GM18507 (cell line): ENCODE results near the gene FOXC1.
A peak's percentile ranks its signal among the peaks of the same experiment; 100 is the strongest.

Source experiments
- DNase-seq: peaks from one replicate; pipeline ENCODE4 v3.0.0; 2011; ENCODE audit warnings: low read depth; ENCODE audit not compliant: insufficient read length; ENCODE audit errors: extremely low spot score
- FAIRE-seq: peaks from 2 replicates; lab custom pipeline; 2011; peaks lifted over from hg19 to GRCh38; lab: Jason Lieb, UNC

FOXC1 gene

DNA sequence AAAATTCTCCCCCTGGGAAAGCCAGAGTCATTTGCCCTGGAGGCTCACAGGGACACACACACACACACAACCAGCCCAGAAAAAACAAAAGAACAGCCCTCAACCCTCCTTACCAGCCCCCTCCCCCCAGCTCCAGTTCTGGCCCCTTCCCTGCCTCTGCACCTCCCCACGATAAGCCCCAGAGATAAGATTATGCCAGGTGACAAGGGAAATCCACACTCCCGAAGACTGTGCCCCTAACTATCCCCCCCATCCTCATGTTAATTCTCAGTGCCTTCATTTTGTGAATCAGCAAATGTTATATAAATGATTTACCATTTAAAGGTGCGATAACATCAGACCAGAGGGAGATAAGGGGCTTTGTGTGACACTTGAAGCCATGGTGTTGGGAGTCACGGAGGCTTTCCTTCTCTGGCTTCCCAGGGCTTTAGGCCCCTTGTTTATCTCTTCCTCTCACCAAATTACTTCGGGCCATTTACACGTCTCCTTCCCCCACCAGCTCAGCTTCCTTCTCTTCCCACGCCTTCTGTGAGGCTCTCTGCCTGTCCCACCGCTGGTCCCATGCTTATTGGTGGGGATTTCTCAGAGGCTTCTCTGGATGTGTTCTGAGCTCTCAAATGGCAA lies 12.5 kb upstream of the FOXC1 start:
- FAIRE-seq (no peak), DNase-seq (no peak)

DNA sequence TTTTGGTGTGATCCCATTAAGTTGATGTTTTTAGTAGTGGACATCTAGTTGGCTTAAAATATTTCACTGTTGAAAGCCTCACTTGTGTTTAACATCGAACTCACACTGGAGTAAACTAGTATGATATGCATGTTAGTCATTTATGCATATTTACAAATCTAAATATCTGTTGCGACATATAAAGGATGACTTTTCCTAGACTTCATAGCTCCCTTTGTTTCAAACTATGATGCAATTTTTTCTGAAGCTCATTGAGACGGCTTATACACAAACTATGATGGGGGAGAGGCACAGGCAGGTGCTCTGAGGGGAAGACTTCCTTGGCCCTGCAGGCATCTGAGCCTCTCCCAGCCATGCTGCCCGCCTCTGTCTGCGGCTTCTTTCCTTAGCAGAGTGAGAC lies 11.8 kb upstream of the FOXC1 start:
- FAIRE-seq, result no peak
- DNase-seq, result no peak

DNA sequence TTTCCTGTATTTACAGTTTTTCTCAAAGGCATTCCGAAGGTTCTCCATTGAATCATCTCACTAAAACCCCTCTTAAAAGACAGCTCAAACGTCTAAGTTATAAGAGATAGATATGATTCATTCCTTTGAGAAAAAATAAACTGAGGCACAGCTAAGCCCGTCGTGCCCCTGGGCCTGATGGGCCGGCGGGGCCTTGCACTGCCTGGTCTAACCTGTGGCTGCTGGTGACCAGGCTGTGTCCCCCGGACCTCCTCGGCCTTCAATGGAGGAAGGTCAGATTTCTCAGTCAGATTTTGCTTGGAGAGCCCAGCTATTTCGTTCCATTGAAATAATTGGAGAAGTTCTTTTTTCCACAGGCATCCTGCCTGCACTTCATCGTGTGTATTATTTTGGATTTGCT lies 11.3 kb upstream of the FOXC1 start:
- DNase-seq (no peak), FAIRE-seq (no peak)

DNA sequence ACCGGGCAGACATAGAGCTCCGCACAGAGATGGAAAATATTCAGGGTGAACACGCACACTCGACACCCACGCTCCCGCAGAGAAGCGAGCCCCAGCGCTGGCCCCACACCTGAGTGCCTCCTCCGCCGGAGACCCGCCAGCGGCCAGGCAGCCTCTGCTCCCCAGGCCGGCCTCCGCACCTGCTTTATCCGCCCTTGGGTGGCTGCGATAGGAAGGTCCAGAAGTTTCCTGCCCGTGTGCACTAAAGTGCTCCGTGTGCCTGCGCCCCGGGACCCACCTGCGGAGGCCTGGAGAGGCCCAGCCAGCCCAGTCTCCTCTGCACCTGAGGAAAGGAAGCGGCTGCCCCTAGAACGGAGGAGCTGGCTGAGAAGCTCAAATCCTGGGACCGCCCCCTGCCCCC lies 10.8 kb upstream of the FOXC1 start:
- FAIRE-seq (no peak), DNase-seq (no peak)

DNA sequence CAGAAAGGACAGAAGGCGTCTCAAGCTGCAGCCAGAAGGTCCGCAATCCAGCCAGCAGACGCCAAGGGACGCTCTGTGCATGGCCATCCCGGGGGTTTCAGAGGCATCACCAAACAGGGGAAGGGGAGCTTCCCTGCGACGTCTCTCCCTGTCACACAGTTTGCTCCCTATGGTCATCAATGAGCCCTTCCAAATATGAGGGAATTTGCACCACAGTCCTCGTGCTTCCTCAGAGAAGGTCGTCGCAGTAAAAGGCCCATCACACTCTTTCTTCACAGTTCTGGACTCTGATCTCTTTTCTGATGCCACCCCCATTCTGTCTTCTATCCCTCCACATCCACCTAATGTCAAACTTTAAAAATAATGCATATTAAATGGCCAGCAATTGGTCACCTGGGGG lies 10.2 kb upstream of the FOXC1 start:
- no peak for FAIRE-seq
- DNase-seq, result no peak

DNA sequence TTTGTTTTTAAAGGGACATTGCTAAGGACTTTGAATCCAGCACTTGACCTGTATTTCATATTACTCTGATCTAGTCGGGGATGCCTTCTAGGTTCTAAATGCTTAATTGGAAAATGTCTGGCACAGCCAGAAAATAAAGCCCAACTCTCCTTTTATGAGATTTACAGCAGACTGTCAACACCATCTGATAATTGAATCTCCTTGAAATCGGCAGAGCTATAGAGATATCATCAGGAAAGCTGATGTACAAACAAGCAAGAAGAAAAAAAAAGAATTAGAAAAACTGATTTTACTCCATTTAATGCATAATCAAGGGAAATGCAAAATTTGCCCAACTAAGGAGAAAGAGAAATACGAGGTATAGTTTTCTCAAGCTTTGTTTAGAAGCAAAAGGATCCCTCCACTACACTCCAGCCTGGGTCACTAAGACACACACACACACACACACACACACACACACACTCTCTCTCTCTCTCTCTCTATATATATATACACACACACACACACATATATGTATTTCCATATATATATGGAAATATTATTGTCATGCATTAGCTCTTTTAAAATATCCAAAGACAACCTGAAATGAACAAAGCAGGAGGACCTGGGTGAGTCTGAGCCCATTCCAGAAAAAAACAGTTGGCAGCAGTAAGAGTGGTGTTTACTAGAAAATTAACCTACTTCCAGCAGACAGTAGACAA lies 9.5 kb upstream of the FOXC1 start:
- no peak for FAIRE-seq

DNA sequence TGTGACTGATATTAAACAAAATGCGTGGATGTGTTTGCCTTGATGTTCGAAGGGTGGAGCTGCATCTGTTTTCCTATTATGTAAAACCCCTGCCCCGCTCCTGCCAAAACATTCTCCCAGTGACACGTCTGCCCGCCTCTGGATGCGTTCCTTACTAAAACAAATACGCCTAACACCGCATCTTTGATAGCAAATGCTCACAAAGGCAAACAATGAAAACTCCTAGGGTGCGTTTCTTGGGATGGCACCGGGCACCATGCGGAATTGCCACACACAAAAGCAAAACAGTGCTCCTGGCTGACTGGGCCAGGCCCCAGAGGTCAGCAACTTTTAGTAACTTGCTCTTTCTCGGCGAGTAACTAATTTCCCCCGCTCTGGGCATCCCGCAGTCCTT lies 9.0 kb upstream of the FOXC1 start:
- FAIRE-seq, result no peak
- no peak for DNase-seq

More for the DNA sequence above, 9.5 kb upstream of the FOXC1 start:
- DNase-seq, result no peak

GRCh38 chr6:1601158-1602048 lies 8.3 kb upstream of the FOXC1 start:
- FAIRE-seq (no peak), DNase-seq (no peak)

DNA sequence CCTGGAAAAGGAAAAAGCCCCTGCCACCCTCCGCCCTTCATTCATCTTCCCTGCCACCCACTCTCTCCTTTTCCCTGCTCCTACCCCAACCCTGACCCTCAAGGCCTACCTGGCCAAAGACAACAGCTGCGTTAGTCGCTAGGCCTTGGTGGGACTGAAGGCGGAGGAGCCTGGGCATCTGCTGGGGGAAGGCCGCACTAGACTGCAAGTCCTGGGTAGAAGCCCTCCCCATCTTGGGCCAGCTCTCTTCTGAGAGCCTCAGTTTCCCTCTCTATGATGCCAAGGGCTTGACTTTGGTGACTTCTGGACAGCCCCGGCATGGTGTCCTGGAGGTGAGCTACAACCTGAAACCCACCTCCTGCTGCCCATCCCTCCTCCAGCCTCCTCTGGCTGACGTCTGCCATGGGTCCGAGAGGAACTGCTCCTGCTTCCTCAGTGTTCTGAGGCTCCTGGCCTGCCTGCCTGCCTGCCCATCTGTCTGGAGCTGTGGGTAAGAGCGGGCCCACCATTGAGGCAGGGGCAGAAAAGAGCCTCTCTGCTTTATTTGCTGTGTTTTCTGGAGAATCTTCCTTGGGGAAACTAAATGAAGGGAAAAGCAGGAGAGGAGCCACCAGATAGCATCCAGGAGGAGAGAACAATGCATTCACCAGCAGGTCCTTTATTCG lies 7.5 kb upstream of the FOXC1 start:
- no peak for FAIRE-seq
- no peak for DNase-seq

GRCh38 chr6:1603708-1604107 lies 6.0 kb upstream of the FOXC1 start:
- DNase-seq (no peak), FAIRE-seq (no peak)

- DNase-seq (peak; percentile 67), FAIRE-seq (peak; percentile 50)
Observed at GRCh38 chr6:1604158-1605003, 5.3 kb upstream of the FOXC1 start.

- FAIRE-seq (no peak), DNase-seq (no peak)
Observed at GRCh38 chr6:1605004-1605892, 4.5 kb upstream of the FOXC1 start.

GRCh38 chr6:1605893-1606779 lies 3.6 kb upstream of the FOXC1 start:
- DNase-seq, result no peak
- no peak for FAIRE-seq

DNA sequence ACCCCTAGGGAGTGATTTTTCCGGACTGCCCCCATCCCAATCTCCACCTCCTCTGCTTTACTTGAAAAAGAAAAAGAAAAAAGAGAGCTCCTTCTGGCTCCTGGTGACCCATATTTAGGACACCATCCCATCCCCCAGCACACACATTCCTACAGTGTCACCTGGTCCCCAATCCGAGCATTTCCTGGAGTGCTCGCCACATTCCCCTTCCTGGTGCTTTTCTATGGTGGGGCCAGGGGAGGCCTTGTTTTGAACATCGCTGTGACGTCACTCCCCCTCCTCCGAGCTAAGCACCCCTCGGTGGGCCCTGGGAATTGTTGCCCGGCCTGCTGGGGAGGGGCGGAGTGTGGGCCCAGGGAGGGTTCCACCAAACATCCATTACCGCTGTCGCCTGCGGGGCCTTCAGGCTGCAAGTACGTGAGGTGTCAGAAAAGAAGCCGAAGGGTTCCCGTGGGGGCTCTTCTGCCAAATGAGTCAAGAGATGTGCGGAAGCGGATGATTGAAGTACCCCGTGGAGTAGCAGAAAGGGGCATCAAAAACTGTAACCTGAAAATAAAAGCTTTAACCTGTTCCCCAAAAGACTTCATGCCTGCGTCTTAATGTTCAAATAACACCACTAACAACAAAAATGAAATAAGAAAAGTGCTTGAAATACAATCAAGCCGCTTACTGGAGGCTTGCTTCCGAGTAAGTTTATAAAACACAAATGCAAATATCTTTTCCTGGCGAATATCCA lies 2.8 kb upstream of the FOXC1 start:
- FAIRE-seq (no peak), DNase-seq (no peak)

DNA sequence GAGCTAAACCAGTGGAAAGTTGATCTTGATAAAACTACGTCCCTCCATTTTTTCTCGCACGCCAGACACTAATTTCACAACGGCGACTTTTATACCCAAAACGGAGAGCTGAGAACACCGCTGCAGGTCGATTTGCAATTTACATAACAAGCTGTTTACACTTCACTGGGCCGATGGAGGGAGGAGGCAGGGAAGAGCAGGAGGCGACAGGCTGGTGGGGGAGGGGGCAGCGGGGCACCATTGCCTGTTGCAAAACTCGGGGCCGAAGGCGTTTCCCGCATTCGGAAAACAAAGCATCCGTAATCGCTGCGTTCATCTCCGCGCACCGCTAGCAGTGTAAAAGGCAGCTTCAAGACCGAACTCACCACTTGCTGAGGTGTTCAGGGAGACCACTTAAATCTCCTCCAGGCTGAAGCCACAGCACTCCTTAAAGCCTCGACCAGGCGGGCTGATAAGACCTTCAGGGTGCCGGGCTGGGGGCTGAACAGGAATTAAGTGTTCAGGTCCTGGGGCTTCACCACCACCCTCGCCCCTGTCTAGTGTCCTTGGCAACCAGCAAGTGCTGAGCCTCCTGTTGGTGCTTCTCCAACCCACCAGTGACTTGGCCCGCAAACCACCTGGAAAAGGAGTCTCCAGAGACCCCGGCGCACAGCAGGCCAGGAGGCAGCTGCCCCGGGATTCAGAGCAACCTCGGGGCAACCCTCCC lies 2.0 kb upstream of the FOXC1 start:
- FAIRE-seq (no peak), DNase-seq (no peak)
